Stimulated activated CD8-positive, alpha-beta memory T cell treated with anti-CD3 and anti-CD28 coated beads, Interleukin-15, amount 100 ng/mL, for 48 hours (primary cell): Measurements from ENCODE around the gene FBLN1.
"Not testable (repeated sequence)": the region's sequence is repeated elsewhere in the genome, so short reads cannot be mapped to it uniquely, and the experiment has no call there.

ENCODE experiments used
- DNase-seq, 2 donors: peaks; one replicate each; pipeline ENCODE4 v3.0.0-alpha.2; 2020; ENCODE audit warnings: low read depth in 2 of 2

The FBLN1 gene, protein sequence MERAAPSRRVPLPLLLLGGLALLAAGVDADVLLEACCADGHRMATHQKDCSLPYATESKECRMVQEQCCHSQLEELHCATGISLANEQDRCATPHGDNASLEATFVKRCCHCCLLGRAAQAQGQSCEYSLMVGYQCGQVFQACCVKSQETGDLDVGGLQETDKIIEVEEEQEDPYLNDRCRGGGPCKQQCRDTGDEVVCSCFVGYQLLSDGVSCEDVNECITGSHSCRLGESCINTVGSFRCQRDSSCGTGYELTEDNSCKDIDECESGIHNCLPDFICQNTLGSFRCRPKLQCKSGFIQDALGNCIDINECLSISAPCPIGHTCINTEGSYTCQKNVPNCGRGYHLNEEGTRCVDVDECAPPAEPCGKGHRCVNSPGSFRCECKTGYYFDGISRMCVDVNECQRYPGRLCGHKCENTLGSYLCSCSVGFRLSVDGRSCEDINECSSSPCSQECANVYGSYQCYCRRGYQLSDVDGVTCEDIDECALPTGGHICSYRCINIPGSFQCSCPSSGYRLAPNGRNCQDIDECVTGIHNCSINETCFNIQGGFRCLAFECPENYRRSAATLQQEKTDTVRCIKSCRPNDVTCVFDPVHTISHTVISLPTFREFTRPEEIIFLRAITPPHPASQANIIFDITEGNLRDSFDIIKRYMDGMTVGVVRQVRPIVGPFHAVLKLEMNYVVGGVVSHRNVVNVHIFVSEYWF

DNA sequence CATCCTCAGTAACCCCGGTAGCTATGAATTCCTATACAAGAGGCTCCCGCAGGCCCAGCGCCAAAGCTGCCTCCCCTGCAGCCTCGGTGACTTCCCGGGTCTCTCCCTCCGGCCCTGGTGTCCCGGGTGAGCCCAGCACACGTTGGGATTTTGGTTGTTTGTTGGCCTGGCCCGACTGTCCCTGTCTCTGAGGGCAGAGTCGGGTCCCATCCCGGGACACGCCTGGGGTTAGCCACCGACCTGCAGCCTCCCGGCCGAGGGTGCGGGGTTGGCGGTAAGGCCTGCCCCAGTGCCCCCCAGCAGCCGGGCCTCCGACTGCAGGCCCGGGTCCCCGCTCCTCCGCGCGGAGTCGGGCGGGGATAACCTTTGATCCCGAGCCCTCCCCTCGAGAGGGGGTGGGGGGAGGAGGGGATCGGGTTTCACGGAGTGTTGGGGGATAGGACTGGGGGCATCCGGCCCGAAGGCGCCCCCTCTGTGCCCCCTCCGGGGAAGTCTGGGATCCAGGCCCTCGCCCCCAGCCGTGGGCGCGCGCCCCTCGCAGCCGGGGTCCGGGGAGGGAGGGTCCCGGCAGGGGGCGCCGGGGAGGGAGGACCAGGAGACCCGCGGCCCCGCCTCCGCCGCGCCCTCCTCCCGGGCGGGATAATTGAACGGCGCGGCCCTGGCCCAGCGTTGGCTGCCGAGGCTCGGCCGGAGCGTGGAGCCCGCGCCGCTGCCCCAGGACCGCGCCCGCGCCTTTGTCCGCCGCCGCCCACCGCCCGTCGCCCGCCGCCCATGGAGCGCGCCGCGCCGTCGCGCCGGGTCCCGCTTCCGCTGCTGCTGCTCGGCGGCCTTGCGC, at the start of gene FBLN1:
Gene FBLN1 (plus strand): TSS at position 669 of the 835 bp plus-strand sequence. CDS start 103 bp downstream, at position 772.
- no peak for DNase-seq

DNA sequence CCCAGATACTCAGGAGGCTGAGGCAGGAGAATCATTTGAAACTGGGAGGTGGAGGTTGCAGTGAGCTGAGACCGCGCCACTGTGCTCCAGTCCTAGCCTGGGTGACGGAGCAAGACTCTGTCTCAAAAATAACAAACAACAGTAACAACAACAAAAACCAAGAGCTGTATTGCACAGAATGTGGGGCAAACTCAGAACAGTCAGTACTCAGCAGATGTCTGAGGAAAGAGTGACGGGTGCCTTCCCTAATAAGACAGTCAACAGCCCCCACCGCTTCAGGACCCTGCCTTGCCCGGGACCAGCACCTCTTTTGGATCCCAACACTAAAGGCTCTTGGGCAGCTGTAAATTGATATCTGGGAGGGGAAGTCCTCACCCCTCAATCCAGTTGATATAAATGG, 48.9 kb upstream of the FBLN1 start:
- no peak for DNase-seq

DNA sequence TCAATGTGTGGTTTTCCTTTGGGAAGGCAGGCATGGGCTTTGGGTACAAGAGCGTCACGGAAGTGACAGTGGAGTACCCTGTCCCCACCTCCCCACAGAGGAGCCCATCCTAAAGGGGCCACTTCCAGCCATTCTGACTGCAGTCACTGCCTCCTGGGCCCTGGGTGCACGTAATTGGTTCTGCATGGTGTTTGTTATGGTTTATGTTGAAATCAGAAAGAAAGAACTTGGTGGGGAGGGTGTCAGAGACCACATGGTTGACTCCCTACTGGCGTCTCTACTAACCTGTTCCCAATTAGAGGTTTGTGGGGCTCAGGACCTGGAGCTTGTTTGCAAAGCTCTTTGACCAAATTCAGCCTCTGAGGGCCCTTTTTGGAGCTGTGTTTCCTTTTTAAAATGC, 48.4 kb upstream of the FBLN1 start:
- DNase-seq, result no peak

DNA sequence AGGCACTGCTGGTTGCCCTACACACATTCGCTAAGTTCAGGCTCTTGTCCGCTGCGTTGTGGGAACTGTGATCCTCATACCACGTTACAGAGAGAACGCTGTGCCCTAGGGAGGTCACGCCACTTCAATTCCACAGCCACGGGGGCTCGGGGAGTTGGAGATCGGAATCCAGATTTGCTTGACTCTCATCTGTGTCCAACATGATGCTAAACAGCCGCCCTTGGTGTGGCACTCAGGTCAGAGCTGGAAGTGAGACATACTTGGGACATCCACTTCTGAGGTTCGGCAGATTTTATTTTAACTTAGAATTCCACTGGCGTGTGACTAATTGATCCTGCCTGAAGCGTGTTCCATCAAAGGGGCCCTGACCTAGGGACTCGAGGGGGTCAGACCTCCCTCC, 47.5 kb upstream of the FBLN1 start:
- DNase-seq, result no peak

DNA sequence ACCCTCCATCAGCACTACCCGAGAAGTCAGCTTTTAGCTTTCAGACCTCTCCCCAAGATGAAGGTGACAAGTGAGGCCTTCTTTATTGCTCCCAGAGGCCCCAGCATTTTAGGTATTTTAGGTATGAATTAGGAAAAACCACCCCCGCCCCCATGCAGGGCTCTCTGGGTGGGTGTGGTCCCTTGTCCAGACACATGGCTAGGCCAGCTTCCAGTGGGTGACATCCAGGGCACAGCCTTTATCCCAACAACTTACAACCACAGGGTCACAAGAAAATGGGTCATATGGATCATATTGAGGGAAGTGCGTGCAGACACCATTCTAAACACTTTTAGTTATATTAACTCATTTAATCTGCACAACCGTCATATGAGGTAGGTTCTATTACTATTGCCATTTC, 47.1 kb upstream of the FBLN1 start:
- no peak for DNase-seq

DNA sequence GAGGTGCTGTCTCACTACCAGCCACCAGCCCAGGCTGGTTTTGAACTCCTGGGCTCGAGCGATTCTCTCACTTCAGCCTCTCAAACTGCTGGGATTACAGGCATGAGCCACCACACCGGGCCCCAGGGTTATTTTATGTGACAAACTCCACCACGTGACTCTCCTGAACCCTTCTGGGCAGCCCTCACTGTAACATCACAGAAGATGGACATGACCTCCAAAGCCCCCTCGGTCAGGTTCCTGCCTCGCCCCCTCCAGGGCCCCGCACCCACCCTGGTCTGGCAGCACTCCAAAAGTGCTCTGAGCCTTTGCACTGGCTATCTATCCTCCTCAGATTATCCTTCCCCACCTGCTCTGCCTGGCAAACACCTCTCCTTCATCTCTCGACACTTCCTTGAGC, 45.9 kb upstream of the FBLN1 start:
- no peak for DNase-seq

DNA sequence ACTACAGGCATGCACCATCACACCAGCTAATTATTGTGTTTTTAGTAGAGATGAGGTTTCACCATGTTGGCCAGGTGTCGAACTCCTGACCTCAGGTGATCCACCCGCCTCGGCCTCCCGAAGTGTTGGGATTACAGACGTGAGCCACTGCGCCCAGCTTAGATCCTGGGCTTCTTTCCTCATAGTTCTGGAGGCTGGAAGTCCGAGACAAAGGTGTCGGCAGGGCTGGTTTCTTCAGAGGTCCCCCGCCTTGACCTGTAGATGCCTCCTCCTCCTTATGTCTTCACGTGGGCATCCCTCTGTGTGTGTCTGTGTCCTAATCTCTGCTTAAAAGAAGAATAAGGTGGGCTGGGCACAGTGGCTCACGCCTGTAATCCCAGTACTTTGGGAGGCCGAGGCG, 44.2 kb upstream of the FBLN1 start:
- DNase-seq, result no peak

DNA sequence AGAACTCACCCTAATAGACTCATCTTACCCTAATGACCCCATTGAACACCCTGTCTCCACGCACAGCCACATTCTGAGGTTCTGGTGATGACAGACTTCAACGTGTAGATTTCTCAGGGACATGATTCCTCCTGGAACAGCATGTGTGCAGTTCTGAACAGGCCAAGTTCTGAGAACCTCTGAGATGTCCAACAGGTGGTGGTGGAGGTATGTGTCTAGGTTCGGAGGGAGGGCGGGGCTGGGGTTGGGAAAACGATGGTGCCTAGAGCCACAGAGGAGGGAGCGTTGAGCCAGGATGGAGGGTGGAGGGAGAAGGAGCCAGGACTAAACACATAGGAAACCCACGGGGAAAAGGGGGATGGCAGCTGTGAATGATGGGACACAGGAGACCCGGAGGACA, 43.4 kb upstream of the FBLN1 start:
- no peak for DNase-seq

DNA sequence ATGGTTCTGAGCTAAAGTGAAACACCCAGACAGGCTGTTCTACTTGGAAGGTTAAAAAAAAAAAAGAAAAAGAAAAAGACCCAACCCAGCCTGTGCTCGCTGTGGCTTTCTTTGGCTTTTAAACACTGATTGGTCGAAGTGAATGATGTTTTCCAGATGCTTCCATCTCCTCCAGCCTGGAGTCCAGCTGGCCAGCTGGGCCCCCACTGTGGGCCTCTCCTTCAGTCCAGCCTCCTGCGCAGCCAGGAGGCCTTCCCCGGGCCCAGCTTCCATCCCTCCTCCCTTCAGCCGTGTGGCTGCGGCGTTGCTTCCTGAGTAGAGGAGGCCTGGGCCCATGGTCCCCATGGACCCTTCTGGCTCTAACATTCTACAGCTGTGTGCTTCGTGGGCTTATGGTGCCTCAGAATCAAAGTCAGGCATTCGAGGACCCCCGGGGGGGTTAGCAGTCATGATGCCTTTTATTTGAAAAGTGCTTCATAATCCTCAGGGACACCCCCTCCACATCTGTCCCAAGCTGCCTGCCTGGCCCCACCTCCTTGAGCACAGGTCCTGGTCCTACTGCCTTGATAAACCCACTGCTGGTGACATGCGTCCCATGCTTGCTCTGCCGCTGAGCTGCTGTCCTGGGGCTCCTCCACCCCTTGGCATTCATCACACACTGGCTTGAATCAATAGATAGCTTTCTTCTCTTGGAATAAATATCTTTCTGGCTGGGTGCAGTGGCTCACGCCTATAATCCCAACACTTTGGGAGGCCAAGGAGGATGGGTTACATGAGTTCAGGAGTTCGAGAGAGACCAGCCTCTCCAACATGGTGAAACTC, 42.2 kb upstream of the FBLN1 start:
- no peak for DNase-seq

DNA sequence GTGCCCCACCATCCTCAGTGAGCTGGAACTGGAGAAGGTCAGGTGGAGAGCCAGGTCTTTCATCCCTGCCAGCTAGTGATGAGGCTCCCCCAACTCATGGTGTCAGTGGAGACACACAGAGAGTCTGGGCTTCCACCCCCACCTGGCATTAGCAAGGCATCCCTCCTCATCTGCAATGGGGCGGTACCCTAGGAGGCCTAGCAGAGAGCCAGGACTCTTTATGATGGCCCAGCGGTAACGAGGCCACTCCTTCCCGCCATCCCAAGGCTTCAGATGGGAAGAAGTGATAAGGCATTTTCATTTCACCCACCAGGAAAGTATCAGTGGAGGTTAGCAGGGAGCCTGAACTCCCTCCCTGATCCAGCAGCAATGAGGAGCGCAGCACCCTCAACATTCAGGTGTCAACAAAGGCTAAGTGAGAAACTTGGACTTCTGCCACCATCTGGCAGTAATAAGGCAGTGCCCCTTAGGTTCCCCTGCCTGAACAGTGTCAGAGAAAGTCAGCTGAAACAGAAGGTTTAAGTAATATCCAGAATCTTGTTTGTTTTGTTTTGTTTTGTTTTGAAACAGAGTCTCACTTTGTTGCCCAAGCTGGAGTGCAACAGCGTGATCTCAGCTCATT, 40.5 kb upstream of the FBLN1 start:
- DNase-seq, result no peak

DNA sequence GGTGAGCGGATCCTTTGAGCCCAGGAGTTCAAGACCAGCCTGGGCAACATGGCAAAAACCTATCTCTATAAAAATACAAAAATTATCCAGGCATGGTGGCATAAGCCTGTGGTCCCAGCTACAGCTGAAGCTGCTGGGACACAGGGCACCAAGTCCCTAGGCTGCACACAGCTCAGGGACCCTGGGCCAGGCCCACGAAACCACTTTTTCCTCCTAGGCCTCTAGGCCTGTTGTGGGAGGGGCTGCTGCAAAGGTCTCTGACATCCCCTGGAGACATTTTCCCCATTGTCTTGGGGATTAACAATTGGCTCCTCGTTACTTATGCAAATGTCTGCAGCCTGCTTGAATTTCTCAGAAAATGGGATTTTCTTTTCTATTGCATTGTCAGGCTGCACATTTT, 39.0 kb upstream of the FBLN1 start:
- not testable (repeated sequence) for DNase-seq

DNA sequence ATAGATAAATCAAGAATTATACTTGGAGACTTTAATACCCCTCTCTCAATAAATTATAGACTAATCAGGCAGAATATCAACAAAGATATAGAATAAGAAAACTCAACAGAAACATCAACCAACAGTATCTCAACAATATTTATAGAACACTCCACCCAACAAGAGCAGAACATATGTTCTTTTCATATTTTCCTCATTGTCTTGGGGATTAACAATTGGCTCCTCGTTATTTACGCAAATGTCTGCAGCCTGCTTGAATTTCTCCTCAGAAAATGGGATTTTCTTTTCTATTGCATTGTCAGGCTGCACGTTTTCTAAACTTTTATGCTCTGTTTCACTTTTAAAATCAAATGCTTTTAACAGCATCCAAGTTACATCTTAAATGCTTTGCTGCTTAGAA, 37.0 kb upstream of the FBLN1 start:
- DNase-seq, result no peak

DNA sequence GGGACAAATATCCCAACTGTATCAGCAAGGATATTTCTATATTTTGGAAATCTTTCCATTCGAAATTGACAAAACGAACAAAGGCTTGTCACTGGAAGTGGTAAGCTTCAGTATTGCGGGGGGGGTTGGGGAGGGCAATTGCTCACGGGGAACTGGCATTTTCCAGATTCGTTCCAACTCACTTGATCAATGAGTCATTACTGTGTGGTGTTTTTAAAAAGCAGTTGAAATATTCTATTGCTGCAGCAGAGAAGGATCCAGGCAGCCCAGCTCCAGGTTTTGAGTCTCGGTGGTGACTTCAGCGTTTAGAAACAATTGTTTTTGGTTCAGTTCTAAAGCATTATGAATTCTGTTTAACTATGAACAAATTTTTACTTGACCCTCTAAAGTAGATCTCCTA, 33.8 kb upstream of the FBLN1 start:
- DNase-seq, result no peak

DNA sequence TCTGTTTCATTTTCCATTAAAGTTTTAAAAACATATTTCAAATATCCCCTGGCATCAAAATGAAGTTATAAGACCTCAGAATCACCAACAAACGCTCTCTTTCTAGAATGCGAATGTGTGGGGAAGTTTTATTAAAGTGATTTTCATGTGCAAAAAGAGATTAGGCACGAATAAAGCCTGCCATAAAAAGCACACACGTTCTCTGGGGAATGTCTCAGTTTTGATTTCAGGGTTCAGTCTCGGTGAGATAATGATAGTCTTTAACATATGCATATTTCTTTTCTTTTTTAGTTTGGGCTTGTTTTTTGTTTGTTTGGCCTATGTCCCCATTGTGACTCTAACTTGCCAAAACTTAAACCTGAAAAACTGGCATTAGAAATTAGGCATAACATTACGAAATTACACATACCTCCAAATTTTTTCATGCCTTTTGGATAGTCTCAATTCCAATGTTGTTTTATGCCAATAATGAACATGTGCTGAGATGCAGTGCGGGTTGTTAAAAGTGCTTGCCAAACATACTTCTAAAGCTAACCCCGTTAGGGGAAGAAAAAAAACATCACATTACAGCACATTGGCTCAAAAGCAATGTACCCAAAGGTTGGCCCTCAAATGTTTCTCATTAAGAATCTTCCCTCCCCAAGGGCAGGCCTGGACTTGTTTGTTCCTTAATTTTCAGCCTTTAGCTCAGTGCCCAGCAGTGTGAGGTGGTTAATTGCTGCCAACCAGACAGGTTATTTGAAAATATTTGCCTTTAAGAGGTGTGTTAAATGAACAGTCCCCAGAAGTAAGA, 33.2 kb upstream of the FBLN1 start:
- DNase-seq, result no peak

DNA sequence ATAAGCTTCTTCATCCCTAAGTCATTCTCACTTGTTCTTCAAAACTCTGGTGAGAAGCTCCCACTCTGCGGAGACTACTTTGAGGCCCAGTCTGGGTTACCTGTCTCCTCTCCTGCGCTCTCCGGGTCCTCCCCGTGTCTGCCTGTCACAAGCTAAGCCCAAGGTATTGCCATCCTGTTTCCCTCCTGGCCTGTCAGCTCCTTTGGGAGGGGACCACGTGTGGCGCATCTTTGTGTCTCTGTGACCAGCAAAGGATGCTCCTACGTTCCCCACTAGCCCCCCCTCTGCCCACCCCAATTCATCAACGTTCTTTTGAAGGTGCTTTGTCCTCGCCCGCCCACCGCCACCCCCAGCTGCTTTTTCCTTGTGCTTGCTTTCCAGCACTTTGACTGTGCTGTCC, 31.8 kb upstream of the FBLN1 start:
- DNase-seq, result no peak

DNA sequence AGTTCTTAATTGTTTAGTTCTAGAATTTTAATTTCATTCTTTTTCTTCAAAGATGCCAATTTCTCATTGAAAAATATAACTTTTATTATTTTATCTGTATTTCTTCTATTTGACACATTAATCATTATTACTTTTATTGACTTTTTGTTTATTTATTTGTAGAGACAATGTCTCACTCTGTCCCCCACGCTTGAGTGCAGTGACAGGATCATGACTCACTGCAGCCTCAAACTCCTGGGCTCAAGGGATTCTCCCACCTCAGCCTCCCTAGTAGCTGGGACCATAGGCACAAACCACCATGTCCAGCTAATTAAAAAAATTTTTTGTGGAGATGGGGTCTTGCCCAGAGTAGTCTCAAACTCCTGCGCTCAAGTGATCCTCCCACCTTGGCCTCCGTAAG, 30.3 kb upstream of the FBLN1 start:
- DNase-seq, result no peak

DNA sequence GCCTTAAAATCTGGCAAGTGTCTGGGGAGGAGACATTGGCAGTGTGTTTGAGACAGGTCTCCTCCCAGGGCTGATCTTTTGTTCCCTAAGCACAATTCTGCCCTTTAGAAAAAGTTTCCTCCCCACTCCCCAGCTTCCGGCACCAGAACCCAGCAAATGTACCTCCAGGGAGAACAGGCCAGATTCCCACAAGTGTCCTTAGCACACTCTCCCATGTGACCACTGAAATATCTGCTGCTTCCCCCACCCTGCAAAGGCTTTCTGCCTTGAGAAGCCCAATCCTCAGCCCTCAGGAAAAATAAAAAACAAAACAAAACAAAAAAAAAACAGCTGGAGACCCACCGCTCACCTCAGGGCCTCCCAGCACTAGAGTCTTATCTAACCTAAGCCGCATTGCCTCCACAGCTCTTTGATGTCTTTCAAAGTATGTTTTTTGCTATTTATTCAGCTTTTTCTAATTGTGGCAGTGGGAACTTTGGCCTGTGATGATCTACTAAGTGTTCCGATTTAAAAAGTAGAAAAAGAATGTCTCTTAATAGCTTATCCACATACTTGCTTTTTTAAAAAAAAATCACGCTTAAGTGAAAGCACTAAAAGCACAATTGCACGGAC, 29.0 kb upstream of the FBLN1 start:
- DNase-seq, result no peak

DNA sequence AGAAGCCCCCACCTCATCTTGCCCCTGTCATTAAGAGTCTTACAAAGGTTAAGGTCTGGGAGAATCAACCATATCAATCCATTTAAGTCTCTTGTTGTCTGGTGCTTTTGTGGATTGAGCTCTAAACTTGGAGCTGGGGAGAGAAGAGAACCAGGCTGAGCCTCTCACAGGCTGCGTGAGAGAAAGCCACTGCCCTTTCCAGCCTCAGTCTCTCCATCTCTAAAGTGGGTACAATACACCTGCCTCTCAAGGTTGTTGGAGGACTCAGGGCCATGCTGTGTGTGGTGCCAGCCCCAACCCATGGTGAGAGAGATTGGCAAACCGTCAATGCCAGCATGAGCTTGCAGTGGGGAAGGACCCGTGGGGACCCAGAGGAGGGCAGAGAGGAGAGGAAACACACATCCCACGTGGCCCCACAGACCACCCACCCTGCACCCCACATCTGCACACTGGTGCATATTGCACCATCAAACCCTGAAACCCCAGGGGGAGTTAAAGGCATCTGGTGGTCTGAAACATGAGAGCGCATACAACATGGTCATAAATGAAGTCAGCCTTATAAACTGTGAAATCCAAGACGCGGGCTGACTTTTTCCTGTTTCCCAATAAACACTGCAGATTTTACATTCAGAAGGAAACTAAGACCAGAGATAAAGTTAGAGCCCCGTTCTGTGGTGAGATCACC, 27.5 kb upstream of the FBLN1 start:
- DNase-seq, result no peak

DNA sequence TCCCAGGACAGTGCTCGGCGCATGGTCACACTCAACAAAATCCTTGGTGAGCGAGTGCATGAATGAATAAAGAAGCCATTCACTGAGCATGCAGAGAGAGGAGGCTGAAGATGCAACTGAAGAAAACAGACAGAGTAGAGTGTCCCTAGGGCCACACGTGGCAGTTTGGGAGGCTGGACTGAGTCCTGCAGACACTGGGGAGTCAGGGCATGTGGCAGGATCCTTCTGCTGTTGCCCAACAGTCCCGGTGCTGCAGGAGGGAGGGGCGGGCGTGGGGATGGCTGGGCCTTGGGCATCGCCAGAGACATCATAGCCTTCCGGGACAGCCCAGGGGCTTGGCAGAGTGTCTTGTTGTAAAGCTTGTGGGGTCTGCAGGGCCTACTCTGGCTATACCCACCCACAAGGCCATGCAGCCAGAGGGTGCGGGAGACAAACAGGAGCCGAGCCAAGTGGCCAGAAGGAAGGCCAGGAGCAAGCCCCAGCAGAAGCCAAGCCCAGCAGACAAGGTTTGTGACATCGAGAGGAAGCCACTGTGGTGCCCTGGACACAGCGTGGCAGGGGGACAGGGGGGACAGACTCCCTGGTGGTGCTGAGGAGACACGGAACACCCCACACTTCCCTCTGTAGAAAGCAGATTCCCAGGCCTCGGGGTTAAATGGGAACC, 26.7 kb upstream of the FBLN1 start:
- no peak for DNase-seq
